NK-92 (cell line): ENCODE results near the gene SART3.
"Not testable (repeated sequence)": the region's sequence is repeated elsewhere in the genome, so short reads cannot be mapped to it uniquely, and the experiment has no call there.

Experiments used
- DNase-seq: peaks from one replicate; lab custom pipeline; 2025; ENCODE audit not compliant: unreplicated experiment; lab: John Stamatoyannopoulos, UW

Gene SART3

DNA sequence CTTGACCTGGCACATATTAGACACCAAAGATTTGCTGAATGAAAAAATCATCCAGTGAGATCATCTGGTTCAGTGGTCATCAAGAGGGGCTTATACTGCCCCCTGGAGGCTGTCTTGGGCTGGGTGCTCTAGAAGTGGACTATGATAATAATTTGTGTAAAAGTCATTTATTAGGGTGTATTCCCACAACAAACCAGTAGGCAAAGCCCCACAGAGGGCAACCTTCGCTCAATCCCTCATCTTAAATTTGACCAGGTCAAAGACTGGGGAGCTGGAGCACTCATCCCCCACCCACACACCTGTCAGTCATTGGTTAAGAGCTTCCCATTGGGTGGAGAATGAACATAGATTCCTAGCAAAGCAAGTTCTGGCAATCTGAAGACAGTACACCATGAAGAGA lies 65.9 kb downstream of the SART3 start:
- DNase-seq = no peak

DNA sequence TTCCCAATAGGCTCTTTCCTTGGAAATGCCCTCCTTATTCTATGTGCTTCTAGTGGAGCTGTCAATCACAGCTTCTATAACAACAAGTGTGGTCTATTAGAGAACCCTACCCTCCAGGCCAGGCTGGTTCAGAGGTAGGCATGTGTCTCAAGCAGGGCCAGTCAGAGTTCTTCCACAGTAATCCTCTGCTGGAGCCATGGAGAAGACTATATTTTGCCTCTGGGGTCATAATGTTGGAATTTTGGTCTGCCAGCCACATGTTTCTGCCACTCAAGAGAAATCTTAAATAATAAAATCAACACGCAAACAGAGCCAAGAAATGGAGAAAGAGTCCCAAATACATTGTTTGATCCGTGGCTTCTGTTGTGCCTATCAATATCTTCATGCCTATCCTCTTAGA lies 69.7 kb downstream of the SART3 start:
- DNase-seq = no peak

DNA sequence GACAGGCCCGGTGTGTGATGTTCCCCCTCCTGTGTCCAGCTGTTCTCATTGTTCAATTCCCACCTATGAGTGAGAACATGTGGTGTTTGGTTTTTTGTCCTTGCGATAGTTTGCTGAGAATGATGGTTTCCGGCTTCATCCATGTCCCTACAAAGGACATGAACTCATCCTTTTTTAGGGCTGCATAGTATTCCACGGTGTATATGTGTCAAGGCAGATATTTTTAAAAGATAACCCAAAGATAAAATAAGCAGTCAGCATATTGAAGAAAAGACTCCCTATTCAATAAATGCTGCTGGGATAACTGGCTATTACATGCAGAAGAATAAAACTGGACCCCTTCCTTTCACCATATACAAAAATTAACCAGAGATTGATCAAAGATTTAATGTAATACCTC lies 73.9 kb downstream of the SART3 start:
- not testable (repeated sequence) for DNase-seq

DNA sequence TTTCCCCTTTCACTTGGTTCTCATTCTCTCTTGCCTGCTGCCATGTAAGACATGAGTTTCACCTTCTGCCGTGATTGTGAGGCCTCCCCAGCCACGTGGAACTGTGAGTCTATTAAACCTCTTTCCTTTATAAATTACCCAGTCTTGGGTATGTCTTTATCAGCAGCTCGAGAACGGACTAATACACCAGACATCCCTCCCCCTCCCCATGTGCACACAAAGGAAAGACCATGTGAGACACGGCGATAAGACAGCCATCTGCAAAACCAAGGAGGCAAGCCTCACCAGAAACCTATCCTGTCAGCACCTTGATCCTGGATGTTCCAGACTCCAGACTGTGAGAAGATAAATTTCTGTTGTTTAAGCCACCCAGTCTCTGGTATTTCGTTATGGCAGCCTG lies 75.6 kb downstream of the SART3 start:
- DNase-seq = not testable (repeated sequence)

DNA sequence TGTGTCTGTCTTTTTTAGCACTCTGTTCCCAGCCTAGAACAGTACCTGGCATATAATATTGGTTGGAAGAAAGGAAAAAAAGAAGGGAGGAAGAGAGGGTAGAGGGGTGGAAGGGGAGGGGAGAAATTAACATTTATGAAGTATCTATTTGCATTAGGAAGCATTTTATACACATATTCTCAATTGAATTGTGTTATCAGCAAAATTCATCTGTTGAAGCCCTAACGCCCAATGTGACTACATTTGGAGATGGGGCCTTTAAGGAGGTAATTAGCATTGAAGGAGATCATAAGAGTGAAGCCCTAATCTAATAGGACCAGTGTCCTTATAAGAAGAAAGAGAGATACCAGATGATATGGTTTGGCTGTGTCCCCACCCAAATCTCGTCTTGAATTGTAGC lies 76.1 kb downstream of the SART3 start:
- DNase-seq = no peak

DNA sequence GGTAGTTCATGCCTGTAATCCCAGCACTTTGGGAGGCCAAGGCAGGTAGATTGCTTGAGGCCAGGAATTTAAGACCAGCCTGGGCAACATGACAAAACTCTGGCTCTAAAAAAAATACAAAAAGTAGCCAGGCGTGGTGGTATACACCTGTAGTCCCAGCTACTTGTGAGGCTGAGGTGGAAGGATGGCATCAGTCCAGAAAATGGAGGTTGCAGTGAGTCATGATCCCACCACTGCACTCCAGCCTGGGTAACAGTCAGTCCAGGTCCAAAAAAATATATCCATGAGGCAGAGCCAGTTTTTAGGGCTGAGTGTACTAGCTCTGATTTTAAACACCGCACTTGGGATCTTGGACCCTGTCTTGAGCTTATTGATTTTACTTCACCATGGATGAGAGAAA lies 76.5 kb downstream of the SART3 start:
- DNase-seq = no peak

DNA sequence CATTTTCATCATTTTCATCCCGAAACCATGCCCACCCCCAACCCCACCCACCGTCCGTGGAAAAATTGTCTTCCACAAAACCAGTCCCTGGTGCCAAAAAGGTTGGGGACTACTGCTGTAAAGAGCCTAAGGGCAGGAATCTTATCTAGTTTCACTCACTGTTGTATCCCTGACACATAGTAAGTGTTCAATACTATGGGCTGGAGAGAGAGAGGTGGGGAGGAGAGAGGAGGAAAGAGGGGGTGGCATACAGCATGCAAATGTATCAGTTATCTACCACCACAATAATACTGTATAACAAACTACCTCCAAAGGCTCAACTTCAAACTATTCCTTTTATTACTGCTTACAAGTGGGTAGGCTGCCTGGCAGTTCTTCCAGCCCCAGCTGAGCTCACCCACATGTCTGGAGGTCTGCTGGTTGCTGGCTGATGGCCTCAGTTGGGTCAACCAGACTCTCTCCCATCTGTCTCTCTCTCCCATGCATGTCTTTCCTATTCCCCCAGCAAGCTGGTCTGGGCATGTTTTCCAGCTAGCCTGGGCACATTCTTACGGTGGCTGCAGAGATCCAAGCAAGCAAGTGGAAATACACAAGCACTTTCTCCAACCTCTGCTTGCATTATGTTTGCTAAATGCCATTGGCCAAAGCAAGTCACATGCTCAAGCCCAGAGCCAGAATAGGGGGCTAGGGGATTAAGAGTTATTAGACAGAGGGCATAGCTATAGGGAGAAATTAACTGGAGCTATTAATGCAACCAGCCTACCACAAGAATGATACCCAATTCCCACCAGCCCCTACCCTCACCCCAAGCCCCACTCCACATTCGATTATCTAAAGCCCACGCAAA lies 77.5 kb downstream of the SART3 start:
- no peak for DNase-seq

DNA sequence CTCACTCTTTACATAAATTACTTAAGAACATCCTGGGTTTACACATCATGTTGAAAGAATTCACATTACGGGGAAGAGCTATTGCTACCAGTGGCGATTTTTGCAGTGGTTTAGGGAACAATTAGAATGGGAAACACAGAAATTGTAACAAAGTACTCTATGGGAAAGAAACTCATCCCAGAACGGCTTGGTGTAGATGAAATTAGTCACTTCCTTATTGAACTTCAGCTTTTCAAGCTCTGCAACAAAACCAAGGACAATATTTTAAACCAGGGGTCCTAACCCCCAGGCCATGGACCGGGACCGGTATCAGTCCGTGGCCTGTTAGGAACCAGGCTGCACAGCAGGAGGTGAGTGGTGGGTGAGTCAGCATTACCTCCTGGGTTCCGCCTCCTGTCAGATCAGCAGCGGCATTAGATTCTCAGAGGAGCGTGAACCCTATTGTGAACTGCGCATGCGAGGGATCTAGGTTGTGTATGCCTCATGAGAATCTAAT lies 78.2 kb downstream of the SART3 start:
- DNase-seq = no peak

DNA sequence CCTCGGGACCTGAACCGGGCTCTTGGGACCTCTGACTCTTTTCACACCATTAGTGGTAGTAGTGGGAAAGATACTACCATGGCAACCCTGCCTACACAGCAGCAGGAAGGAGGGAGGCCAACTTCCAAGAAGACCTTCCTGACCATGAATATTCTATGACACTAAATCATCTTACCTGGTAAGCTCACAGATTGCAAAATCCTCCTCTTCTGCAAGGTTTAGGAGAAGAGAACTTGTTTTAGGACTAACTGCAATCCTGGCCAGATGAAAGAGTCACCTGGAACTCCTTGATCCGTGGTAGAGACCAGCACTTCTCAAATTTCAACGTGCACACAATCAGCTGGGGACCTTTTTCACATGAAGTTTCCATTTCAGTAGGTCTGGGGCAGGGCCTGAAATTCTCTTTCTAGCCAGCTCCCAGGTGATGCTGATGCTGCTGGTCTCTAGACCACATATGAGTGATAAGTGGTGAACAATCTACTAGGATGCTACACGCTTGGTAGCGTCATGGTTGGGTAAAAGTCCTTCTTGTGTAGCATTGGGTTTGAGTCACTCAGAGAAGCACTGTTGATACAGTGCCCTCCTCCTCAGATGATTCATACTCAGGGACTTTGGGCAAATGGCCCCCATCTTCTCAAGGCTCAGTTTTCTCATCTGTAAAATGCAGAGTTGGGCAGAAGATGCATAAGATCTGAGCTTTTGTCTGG lies 81.5 kb downstream of the SART3 start:
- no peak for DNase-seq

DNA sequence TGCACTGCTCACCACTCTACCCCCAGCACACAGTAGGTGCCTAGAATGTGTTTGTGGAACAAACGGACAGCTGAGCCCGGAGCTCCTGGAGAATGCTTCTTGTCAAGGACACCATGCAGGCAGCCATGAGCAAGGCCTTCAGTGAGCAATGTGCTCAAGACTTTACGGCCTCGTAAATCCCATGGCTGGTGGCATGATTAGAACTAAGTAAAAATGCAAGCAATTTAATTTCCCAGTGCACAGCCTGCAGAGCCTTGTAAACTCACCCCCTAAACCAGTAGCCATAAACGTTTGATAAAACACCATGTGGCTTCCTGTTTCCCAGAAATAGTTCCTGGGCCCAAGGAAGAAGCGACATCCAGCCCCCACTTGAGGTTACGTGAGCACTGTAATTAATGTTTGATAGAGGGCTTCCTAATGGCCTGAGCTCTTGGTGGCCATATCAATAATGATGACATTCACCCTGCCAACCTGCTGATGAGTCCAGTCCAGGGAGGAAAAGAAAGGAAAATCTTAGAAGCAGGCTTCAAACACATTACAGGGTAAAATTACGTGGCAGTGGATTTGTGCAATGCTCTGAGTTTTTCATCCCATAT lies 82.3 kb downstream of the SART3 start:
- DNase-seq = no peak

DNA sequence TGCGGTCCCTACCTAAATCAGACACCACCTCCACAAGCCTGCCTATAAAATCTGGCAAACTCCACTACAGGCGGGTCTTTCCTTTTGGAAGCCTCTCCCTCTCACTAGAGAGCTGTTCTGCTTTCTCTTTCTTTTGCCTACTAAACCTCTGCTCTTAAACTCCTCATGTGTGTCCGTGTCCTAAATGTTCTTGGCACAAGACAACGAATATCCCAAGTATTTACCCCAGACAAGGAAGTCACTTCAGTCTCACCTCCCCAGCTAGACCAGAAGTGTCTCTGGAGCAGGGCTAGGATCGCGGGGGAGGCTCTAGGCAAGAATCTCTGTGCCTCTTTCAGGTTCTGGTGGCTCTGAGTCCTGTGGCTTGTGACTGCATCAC lies 83.1 kb downstream of the SART3 start:
- no peak for DNase-seq

DNA sequence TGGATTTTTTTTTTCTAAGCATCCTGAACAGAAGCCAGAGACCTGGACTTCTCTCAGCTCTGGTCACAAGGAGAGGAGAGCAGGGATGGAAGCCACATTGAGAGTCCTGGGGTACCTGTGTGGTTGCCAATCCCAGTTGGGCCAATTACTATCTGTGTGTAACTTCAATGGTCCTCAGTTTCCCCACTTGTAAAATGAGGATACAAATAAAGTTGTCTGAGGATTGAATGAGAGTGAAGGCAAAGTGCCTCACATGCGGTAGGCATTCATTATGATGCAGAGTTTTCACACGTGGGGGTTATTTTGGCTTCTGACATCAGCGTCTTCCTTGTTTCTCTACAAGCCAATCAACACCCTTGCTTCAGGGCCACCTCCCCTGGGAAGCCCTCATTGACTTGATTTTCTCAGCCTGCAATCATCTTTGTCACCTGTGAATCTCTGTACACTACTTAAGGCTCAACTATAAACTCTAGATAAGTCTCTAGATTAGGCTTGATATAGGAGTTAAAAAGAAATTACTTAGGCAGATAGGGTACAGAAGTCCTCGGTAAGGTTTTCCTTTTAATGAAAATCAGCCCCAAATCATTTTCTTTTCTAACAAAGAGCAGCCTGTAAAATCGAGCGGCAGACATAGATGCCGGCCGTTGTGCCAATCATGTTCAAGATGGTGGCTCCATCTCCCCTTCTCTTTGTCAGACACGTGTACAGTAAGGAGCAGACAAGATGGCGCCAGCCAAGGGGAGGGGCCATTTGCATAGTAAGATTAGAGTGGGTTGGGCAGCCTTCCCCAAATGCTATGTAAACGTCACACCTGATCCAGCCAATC lies 83.7 kb downstream of the SART3 start:
- no peak for DNase-seq

DNA sequence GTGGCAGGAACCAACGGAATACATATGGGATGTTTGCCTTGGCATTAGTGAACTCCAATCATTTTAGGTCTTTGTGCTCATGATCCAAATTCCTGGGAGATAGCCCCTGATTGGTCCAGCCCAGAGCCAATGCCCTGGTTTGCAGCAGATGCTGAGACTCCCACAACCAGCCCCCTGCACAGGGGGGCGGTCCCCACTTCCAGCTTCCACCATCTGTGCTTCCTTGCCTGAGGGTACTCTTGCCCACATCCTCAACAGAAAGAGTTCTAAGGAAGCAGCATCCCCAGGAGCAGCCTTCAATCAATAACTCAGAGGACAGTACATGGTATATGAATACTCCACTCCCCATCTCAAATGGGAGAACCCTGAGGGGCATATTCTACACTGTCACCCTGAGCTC lies 85.6 kb downstream of the SART3 start:
- no peak for DNase-seq

DNA sequence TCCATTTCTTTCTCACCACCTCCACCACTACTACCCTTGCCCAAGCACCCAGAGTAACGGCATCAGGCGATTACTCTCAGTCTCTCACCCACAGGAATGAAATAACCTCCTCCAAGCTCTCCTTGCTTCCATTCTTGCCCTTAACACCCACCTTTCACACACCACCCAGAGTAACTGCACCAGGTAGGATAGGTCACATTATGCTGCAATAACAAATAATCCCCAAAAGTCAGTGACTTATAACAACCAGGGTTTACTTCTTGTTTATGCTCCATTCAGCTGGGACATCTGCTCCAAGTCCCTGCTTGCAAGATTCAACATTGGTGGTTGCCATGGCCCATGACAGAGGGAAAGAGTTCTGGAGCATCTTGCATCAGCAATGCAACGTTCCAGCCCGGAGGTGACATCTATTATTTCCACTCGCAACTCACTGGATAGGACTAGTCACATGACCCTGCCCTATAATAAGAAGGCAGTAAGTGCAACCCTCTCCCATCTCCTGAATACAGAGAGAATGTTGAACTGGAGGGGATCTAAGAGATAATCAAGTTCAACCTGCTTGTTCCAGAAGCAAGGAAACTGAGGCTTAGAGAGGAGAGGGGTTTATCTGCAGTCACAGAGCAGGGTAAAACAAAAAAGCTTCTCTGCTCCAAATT lies 87.4 kb downstream of the SART3 start:
- DNase-seq = no peak
